Endothelial cell of umbilical vein (primary cell): ENCODE data around the gene CD44. TPM values are rescaled to one million over a fixed set of nuclear protein-coding genes. Genes with fewer than 3 reads are reported as not detected.

Experiments used
- BruUV-seq: library from RNA; stranded (reverse); fragments of 400-500 nt; replicated peaks from 2 replicates; lab custom pipeline; 2021; lab: Mats Ljungman, UMichigan
- CTCF ChIA-PET: fragments of 300-600, 350-600 bp; sonication (Branson Sonifier 250); formaldehyde crosslinking; loops from one replicate; lab custom pipeline; 2021; ENCODE audit warnings: antibody characterized with exemption, inconsistent platforms; lab: Charles Lee
- POLR2A ChIA-PET: fragments of 300-600, 350-600 bp; sonication (Branson Sonifier 250); formaldehyde crosslinking; loops from one replicate; lab custom pipeline; 2021; ENCODE audit warnings: antibody characterized with exemption, inconsistent platforms; lab: Charles Lee
- DNase-seq: peaks from one replicate; pipeline ENCODE4 v3.0.0-alpha.2; 2011; ENCODE audit warnings: low read depth, low spot score
- FAIRE-seq: peaks from 2 replicates; lab custom pipeline; 2011; peaks lifted over from hg19 to GRCh38; lab: Jason Lieb, UNC
- H2AFZ ChIP-seq: 2 replicates; pipeline ENCODE4 v1.6.0; 2012; ENCODE audit warnings: low read depth, low read length, control low read depth, inconsistent platforms
- H3K27ac ChIP-seq: 2 replicates; pipeline ENCODE4 v1.5.1; 2011; ENCODE audit warnings: low read depth, mild to moderate bottlenecking, control low read depth, low read length, moderate library complexity; ENCODE audit not compliant: insufficient read depth
- H3K27me3 ChIP-seq, 2 experiments: 2 replicates each; pipeline versions ENCODE4 v1.6.0 to v1.6.1; 2011; ENCODE audit warnings: low read length in 2 of 2, mixed read lengths in 1 of 2; ENCODE audit not compliant: control insufficient read depth in 2 of 2, insufficient read depth in 2 of 2
- H3K36me3 ChIP-seq, 2 experiments: 2 replicates in 1 of 2; 3 replicates in 1 of 2; pipeline ENCODE4 v1.5.1; 2011; ENCODE audit warnings: low read length in 2 of 2, mild to moderate bottlenecking in 1 of 2, moderate library complexity in 1 of 2; ENCODE audit not compliant: control insufficient read depth in 2 of 2, insufficient read depth in 2 of 2; ENCODE audit errors: extremely low read depth in 1 of 2
- H3K4me1 ChIP-seq: 3 replicates; pipeline ENCODE4 v1.5.1; 2011; ENCODE audit warnings: mild to moderate bottlenecking, low read length; ENCODE audit not compliant: control insufficient read depth, insufficient read depth; ENCODE audit errors: extremely low read depth
- H3K4me2 ChIP-seq: 2 replicates; pipeline ENCODE4 v1.6.1; 2011; ENCODE audit warnings: low read length, control low read depth, mixed read lengths; ENCODE audit not compliant: insufficient read depth
- H3K4me3 ChIP-seq, 3 experiments: fragments of 200-600 bp in 1 of 3; sonication (generic), shearing (Covaris generic) in 1 of 3; replicated peaks in 1 of 3; 2 replicates each; pipeline ENCODE4 v1.5.1; 2011 to 2016; ENCODE audit warnings: control low read depth in 3 of 3, low read length in 3 of 3, mild to moderate bottlenecking in 2 of 3, inconsistent platforms in 1 of 3, low read depth in 1 of 3, moderate library complexity in 1 of 3; ENCODE audit not compliant: insufficient read depth in 1 of 3
- H3K79me2 ChIP-seq: 2 replicates; pipeline ENCODE4 v1.6.0; 2012; ENCODE audit warnings: low read length, inconsistent platforms; ENCODE audit not compliant: control insufficient read depth, insufficient read depth
- H3K9ac ChIP-seq: replicated peaks from 2 replicates; pipeline ENCODE3; 2011; ENCODE audit warnings: low read length, control low read depth; ENCODE audit not compliant: insufficient read depth; ENCODE audit errors: extremely low read depth
- H3K9me1 ChIP-seq: replicated peaks from 3 replicates; pipeline ENCODE4 v1.6.0; 2011; ENCODE audit warnings: mild to moderate bottlenecking, low read length; ENCODE audit not compliant: control insufficient read depth, insufficient read depth; ENCODE audit errors: extremely low read depth
- H3K9me3 ChIP-seq: replicated peaks from 2 replicates; pipeline ENCODE4 v1.5.1; 2012; ENCODE audit warnings: low read length, inconsistent platforms; ENCODE audit not compliant: control insufficient read depth, insufficient read depth
- H4K20me1 ChIP-seq: replicated peaks from 2 replicates; pipeline ENCODE3; 2011; ENCODE audit warnings: mild to moderate bottlenecking, low read length; ENCODE audit not compliant: control insufficient read depth, insufficient read depth; ENCODE audit errors: extremely low read depth
- CTCF ChIP-seq, 2 donors: IDR thresholded peaks; 1 replicate in 1 of 2; 2 replicates in 1 of 2; pipeline ENCODE4 v1.5.1; 2011; ENCODE audit warnings: low read length in 2 of 2, mild to moderate bottlenecking in 2 of 2, moderate library complexity in 2 of 2, control low read depth in 1 of 2, inconsistent platforms in 1 of 2, low read depth in 1 of 2; ENCODE audit not compliant: insufficient read depth in 1 of 2; ENCODE audit errors: extremely low read depth in 1 of 2
- EZH2 ChIP-seq: IDR thresholded peaks from 2 replicates; pipeline ENCODE4 v1.6.1; 2012; ENCODE audit warnings: borderline replicate concordance, low read depth, mild to moderate bottlenecking, moderate library complexity, low read length, inconsistent platforms; ENCODE audit not compliant: severe bottlenecking
- FOS ChIP-seq: IDR thresholded peaks from 2 replicates; pipeline ENCODE4 v1.6.1; 2011; ENCODE audit warnings: mild to moderate bottlenecking, low read length, moderate library complexity, borderline replicate concordance; ENCODE audit not compliant: insufficient read depth
- GATA2 ChIP-seq: IDR thresholded peaks from 2 replicates; pipeline ENCODE4 v1.7.0; 2011; ENCODE audit warnings: low read depth, mild to moderate bottlenecking, moderate library complexity, mixed read lengths, low read length; ENCODE audit not compliant: insufficient read length, insufficient read depth
- JUN ChIP-seq: IDR thresholded peaks from 2 replicates; pipeline ENCODE4 v1.6.1; 2011; ENCODE audit warnings: borderline replicate concordance, low read depth; ENCODE audit not compliant: insufficient read length, insufficient read depth
- MYC ChIP-seq: IDR thresholded peaks from one replicate; pipeline ENCODE4 v1.6.1; 2011; ENCODE audit warnings: mild to moderate bottlenecking, low read depth, low read length
- POLR2A ChIP-seq: IDR thresholded peaks from 2 replicates; pipeline ENCODE4 v1.6.1; 2012; ENCODE audit warnings: low read depth, mild to moderate bottlenecking, control low read depth, low read length
- POLR2AphosphoS5 ChIP-seq: IDR thresholded peaks from 2 replicates; pipeline ENCODE4 v1.6.1; 2012; ENCODE audit warnings: low read depth, mild to moderate bottlenecking, control low read depth, low read length, moderate library complexity; ENCODE audit not compliant: insufficient read depth
- dilution Hi-C: fragments of 300-500 bp; cut with MboI; formaldehyde crosslinking; loops from one replicate; pipeline ENCODE4 v1.15.0; 2019; ENCODE audit warnings: low sequenced_read_pairs; ENCODE audit not compliant: extremely low pct_ligation_motif_present
- intact Hi-C: fragments of 100-400 bp; cut with micrococcal nuclease; formaldehyde crosslinking; loops from one replicate; pipeline ENCODE4 v1.10.0; 2022
- polyA plus RNA-seq, 4 experiments: library from polyadenylated mRNA; depleted of rRNA in 3 of 4; stranded (reverse) in 3 of 4; unstranded in 1 of 4; fragments of >200 nt; gene quantifications; 2 replicates each; pipeline versions ENCODE4 v1.2.1 to v1.2.3, GENCODE V29; 2011 to 2012; ENCODE audit warnings: missing spikeins in 1 of 4
- total RNA-seq: library from RNA; stranded (reverse); gene quantifications from 2 replicates; pipeline ENCODE4 v1.2.3, GENCODE V29; 2021
- TF ChIP-seq, protein P1 (sequence below): IDR thresholded peaks from 2 replicates; pipeline ENCODE4 v1.6.1; 2011; ENCODE audit not compliant: insufficient read depth, insufficient read length

CD44 gene
- total and polyA plus RNA-seq, 2 donors (not counting 3 experiments of a cell fraction or from before 2014, with no cell fraction given): 25.5 to 26.3 TPM

DNA sequence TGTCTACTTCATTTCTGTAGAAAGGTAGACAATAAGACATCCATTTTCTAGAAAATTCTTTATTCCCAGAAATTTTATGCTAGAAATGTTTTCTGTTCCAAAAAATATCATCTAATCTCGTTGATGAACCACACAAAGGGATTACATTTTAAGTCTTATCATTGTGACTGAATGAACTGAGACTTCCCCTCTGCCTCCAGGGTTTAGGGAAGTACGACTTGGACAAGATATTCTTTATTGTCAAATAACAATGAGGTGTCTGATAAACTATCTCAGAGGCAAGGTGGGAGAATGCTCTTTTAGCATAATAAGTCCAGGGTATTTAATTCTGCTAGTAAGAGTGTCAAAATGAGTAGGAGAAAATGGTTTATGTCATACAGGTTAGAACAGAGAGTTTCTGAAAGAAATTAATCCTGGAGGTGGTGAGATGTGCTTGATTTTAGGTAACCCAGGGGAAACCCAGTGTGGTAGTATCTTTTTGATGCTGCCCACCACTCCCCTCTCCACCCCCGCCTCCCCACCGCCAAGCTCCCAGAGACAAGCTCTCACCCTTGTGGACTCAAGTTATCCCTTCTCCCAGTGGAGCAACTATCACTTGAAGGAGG is 100.6 kb downstream of the CD44 start:
- intact Hi-C loops: loop anchor here (2.0 to 10.0 kb wide), 3 partner anchors 102 to 655 kb away; partner anchors contain the start of gene CD44
- no peaks in the 10 kb centered on the region for H4K20me1 ChIP-seq
- CTCF ChIA-PET: interaction anchor here (0.7 to 1.6 kb wide), 9 partner anchors 10 to 314 kb away, joined by 3 to 21 read pairs (median 4); no protein-coding TSS in a partner anchor
- H3K9me3 ChIP-seq: no peaks in the 10 kb centered on the region
- H3K9ac ChIP-seq: no peak overlapping the region
- no peaks in the 10 kb centered on the region for H3K4me1 ChIP-seq
- H3K9me1 ChIP-seq: no peaks in the 10 kb centered on the region
- no peak overlapping the region for H2AFZ ChIP-seq
- POLR2A ChIA-PET: no interaction called here
- H3K79me2 ChIP-seq: no peaks in the 10 kb centered on the region
- dilution Hi-C loops: no loop called here
- DNase-seq (no peak), FAIRE-seq (no peak)
- H3K36me3 ChIP-seq: no peaks in the 10 kb centered on the region
- H3K4me3 ChIP-seq: no peak overlapping the region
- BruUV-seq: no TSS peak
- H3K27me3 ChIP-seq: peaks cover 5 to 28% of the 10 kb centered on the region in 2 experiments
- H3K27ac ChIP-seq: no peak overlapping the region
- TF ChIP-seq, protein P1, sequence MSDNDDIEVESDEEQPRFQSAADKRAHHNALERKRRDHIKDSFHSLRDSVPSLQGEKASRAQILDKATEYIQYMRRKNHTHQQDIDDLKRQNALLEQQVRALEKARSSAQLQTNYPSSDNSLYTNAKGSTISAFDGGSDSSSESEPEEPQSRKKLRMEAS: no peak
- TF ChIP-seq MYC (no peak), POLR2A (no peak), FOS (no peak), POLR2AphosphoS5 (no peak)
- H3K4me2 ChIP-seq: no peak overlapping the region

DNA sequence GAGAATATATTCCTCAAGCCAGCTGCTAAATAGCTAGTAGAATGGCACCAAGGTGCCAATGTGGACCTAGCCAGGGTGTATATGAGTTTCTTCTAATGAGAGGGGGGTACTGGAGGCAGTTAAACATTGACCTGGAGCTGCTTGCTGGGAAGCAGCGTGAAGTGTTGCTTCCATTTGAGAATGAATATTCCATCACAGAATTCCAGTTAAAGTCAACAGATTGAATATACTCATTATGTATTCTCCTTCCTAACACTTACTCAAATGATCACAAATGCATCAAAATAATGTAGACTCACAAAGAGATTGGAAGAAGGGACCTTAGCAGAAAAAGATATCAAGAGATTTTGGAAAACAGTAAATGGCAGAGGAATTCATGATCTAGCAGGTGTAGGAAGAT is 102.1 kb downstream of the CD44 start:
- no peaks in the 10 kb centered on the region for H4K20me1 ChIP-seq
- intact Hi-C loops: no loop called here
- H3K9ac ChIP-seq: no peak overlapping the region
- H3K27me3 ChIP-seq: peaks cover 5 to 32% of the 10 kb centered on the region in 2 experiments
- no peak overlapping the region for H3K4me3 ChIP-seq
- TF ChIP-seq CTCF (IDR thresholded peaks at IDR 0.05; ENCODE audit: extremely low read depth in 1 of 2, insufficient read depth in 1 of 2, low read depth in 1 of 2, low read length in 2 of 2): no peak
- TF ChIP-seq EZH2: no peak
- TF ChIP-seq POLR2AphosphoS5: no peak
- TF ChIP-seq GATA2: no peak
- TF ChIP-seq, protein P1: no peak
- TF ChIP-seq FOS: no peak
- TF ChIP-seq JUN: no peak
- TF ChIP-seq MYC: no peak
- no peak for TF ChIP-seq POLR2A
- H3K9me3 ChIP-seq: no peaks in the 10 kb centered on the region
- POLR2A ChIA-PET: interaction anchor here (0.6 kb wide), 1 partner anchor 141 kb away, joined by 8 read pairs; no protein-coding TSS in a partner anchor
- dilution Hi-C loops: no loop called here
- H3K4me1 ChIP-seq: no peaks in the 10 kb centered on the region
- H3K36me3 ChIP-seq: no peaks in the 10 kb centered on the region
- H2AFZ ChIP-seq: no peak overlapping the region
- H3K27ac ChIP-seq: no peak overlapping the region
- H3K79me2 ChIP-seq: no peaks in the 10 kb centered on the region
- FAIRE-seq (no peak), DNase-seq (no peak)
- no peak overlapping the region for H3K4me2 ChIP-seq
- CTCF ChIA-PET: interaction anchor here (0.7 to 1.5 kb wide), 4 partner anchors 18 to 315 kb away, joined by 3 to 6 read pairs (median 4); no protein-coding TSS in a partner anchor
- BruUV-seq: no TSS peak
- H3K9me1 ChIP-seq: no peaks in the 10 kb centered on the region
